Ishikawa (cell line): ENCODE data around the gene EPHA8.

Source experiments
- YY1 ChIP-seq: IDR thresholded peaks from 2 replicates; pipeline ENCODE4 v1.6.1; 2012; ENCODE audit warnings: low read depth
- TF ChIP-seq, protein P1 (sequence below): IDR thresholded peaks from 2 replicates; pipeline ENCODE4 v1.6.1; 2012

DNA sequence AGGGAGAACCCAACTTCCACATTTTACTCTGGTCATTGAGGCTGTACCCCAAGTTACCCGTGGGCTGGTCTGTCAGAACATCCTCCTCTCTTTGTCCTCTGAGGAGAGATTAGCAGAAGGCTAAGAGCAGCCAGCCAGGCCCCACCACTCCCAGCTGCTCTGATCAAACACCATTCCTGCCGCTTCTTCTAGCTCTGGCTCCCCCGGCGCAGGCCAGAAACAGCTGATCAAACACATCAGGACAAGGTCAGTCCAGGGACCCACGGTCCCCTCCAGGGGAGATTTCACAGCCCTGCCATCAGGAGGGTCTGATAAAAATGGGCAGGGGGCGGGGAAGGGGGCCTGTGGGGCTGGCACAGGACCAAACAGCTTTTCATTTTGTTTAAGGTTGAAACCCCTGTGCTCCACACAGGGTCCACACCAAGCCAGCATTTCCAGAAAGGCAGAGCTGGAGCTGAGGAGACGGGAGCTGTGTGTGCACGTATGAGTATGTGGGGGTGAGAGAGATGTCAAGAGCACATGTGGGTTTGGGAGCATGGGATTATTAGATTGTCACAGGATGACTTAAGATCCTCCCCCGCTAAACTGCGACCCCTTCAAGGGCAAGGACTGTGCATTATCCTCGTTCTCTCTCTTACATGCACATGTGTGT, 29.9 kb upstream of the EPHA8 start:
- no peak for TF ChIP-seq YY1
- TF ChIP-seq, protein P1, sequence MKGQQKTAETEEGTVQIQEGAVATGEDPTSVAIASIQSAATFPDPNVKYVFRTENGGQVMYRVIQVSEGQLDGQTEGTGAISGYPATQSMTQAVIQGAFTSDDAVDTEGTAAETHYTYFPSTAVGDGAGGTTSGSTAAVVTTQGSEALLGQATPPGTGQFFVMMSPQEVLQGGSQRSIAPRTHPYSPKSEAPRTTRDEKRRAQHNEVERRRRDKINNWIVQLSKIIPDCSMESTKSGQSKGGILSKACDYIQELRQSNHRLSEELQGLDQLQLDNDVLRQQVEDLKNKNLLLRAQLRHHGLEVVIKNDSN = no peak
